Right cardiac atrium (tissue), 5 donors: ENCODE measurements around the gene PTPRN2. TPM values are rescaled to one million over a fixed set of nuclear protein-coding genes. Genes with fewer than 3 reads are reported as not detected.

Source experiments
- ATAC-seq, 2 donors: fragments of 200-7000 bp; cut with Tn5 transposase; one replicate each; pipeline versions ENCODE4 v1.8.0 to v1.9.1; 2020; ENCODE audit warnings: moderate library complexity in 2 of 2, mild to moderate bottlenecking in 1 of 2
- DNase-seq, 3 donors: peaks; one replicate each; pipeline ENCODE4 v3.0.0-alpha.2; 2020
- H3K27ac ChIP-seq: one replicate; pipeline ENCODE4 v1.5.1; 2013; ENCODE audit warnings: mild to moderate bottlenecking, low read length, control low read depth, moderate library complexity
- H3K27me3 ChIP-seq: one replicate; pipeline ENCODE4 v1.6.1; 2013; ENCODE audit not compliant: control insufficient read depth, insufficient read depth
- H3K4me1 ChIP-seq: one replicate; pipeline ENCODE4 v1.6.1; 2013; ENCODE audit warnings: low read length; ENCODE audit not compliant: control insufficient read depth, insufficient read depth
- H3K4me3 ChIP-seq: one replicate; pipeline ENCODE4 v1.5.1; 2013; ENCODE audit warnings: low read length, control low read depth
- H3K9me3 ChIP-seq: one replicate; pipeline ENCODE4 v1.6.1; 2013; ENCODE audit warnings: low read length; ENCODE audit not compliant: control insufficient read depth
- WGBS: extraction: QIAGEN DNeasy Blood & Tissue Kit; methylation state at CpG from one replicate; pipeline ENCODE4 v1.1.7; 2013; 5-methylcytosine and 5-hydroxymethylcytosine counted together
- intact Hi-C, 4 donors: fragments of 100-400 bp; cut with DNase I; formaldehyde crosslinking; loops; one replicate each; pipeline versions ENCODE4 v1.11.0 to v1.14.0; 2022 to 2023
- polyA plus RNA-seq: library from polyadenylated mRNA; stranded (reverse); fragments of 200-250 nt; gene quantifications from one replicate; pipeline ENCODE4 v1.2.3, GENCODE V29; 2013
- total RNA-seq, 4 donors: library from RNA; stranded (reverse); fragmentation: NEBNext Ultra II Directional; extraction: Animal tissue kit (Norgen Biotek cat#: 25700); gene quantifications; one replicate each; pipeline ENCODE4 v1.2.1, GENCODE V29; 2021
- donor health status: healthy with polysubstance abuse.
- donor health status: DM: no; HTN: yes; CAD: no.
- donor health status: DM: no; HTN: no; CAD: no.
- donor health status: DM: no; HTN: yes; CAD: no; lungs with severe emphysema.
- donor health status: DM: yes; HTN: yes; CAD: no.

PTPRN2 gene
- total and polyA plus RNA-seq, 5 donors = 1.5 to 3.9 (median 1.9) TPM

DNA sequence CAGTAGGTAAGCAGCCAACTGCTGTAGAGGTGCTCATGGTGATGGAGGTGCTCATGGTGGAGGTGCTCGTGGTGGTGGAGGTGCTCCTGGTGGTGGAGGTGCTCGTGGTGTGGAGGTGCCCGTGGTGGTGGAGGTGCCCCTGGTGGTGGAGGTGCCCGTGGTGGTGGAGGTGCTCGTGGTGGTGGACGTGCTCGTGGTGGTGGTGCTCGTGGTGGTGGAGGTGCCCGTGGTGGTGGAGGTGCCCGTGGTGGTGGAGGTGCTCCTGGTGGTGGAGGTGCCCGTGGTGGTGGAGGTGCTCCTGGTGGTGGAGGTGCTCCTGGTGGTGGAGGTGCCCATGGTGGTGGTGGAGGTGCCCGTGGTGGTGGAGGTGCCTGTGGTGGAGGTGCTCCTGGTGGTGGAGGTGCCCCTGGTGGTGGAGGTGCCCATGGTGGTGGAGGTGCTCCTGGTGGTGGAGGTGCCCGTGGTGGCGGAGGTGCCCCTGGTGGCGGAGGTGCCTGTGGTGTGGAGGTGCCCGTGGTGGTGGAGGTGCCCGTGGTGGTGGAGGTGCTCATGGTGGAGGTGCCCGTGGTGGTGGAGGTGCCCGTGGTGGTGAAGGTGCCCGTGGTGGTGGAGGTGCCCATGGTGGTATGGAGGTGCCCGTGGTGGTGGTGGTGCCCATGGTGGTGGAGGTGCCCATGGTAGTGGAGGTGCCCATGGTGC lies 517.3 kb downstream of the PTPRN2 start:
- no peaks in the 10 kb centered on the region for H3K9me3 ChIP-seq
- no peak overlapping the region for H3K4me3 ChIP-seq
- H3K27ac ChIP-seq = no peak overlapping the region
- intact Hi-C loops = no loop called here
- H3K27me3 ChIP-seq = no peaks in the 10 kb centered on the region
- ATAC-seq = no peak
- H3K4me1 ChIP-seq = no peaks in the 10 kb centered on the region
- whole genome bisulfite sequencing = 90% methylated on average over 21 of the region's 21 CpGs
- DNase-seq = peak in 1 of 3 donors; percentile 28

DNA sequence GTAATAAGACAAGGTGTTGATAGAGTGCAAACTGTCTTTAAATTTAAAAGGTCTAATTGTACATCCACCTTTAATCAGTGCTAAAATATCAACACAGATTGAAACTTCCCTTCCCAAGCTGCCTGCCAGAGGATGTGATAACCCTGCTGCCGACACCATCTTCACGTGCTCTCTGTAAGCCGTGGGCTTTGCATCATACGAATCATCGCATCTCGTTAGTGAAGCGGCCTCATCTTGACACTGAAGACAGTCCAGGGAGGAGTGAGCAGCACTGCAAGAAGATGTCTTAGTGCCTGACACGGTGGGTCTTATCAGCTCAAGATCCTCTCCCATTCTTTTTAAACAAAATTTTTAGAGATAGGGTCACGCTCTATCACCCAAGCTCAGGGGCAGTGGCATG lies 518.8 kb downstream of the PTPRN2 start:
- ATAC-seq = no peak
- DNase-seq = no peak
- no peak overlapping the region for H3K4me3 ChIP-seq
- no peaks in the 10 kb centered on the region for H3K4me1 ChIP-seq
- 72% methylated on average over 9 of the region's 9 CpGs for WGBS
- H3K27ac ChIP-seq = no peak overlapping the region
- intact Hi-C loops = no loop called here
- no peaks in the 10 kb centered on the region for H3K27me3 ChIP-seq
- H3K9me3 ChIP-seq = no peaks in the 10 kb centered on the region

DNA sequence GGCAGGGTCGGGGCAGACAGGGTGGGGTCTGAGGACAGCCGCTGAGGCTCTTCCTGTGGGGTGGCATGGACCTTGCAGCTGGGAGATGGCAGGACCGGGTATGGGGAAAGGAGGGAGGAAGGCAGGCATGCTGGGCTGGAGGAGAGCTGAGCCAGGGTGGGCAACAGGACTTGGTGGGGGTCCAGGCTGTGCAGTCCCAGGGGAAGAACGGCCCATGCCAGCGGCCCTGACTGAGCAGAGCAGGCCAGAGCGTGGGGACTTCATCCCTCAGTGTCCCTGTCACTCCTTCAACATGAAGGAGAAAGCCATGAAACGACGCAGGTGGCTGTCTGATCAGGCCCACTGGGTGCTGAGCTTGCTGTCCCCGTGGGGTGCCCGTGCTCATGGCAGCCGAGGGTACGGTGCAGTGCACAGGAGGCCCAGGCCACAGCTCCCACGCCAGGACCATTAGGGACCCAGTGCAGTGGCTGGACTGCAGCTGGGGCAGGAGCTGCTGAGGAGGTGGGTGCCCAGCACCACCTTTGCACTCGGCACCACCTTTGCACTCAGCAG lies 519.6 kb downstream of the PTPRN2 start:
- H3K27ac ChIP-seq = no peak overlapping the region
- intact Hi-C loops = no loop called here
- 87% methylated on average over 14 of the region's 14 CpGs for WGBS
- H3K27me3 ChIP-seq = no peaks in the 10 kb centered on the region
- DNase-seq (peak in 1 of 3 donors; percentile 35), ATAC-seq (peak in 1 of 2 donors; percentile 33)
- H3K4me1 ChIP-seq = no peaks in the 10 kb centered on the region
- H3K4me3 ChIP-seq = no peak overlapping the region
- no peaks in the 10 kb centered on the region for H3K9me3 ChIP-seq

DNA sequence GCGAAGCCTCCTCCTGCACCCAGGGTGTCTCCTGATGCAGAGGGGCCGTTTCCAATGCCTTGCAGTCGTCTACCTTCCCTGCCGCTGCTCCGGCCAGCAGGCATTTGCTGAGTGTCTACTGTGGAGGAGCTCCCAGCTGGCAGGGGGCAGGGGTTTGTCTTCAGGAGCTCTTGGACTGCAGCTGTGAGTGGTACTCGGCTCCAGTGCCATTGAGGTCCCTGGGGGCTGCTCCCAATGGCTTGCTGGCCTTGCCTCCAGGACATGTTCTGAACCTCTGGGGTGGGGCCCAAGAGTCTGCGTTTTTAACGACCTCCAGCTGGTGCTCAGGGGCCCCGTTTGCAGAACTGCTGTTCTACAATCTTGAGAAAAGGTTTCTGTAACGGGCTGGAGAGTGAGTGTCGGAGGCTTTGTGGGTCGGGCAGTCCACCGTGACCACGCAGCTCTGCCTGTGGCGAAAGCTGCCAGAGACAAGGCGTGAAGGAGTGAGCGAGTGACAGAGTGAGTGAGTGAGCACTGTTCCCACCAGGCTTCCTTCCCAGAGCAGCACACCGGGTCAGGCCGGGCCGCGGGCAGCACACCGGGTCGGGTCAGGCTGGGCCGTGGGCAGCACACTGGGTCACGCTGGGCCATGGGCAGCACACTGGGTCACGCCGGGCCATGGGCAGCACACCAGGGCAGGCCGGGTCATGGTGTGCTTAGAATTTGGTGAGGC lies 520.2 kb downstream of the PTPRN2 start:
- intact Hi-C loops = no loop called here
- Histone ChIP-seq H3K9me3 (no peaks in the 10 kb centered on the region), H3K4me3 (no peak overlapping the region), H3K27ac (no peak overlapping the region), H3K27me3 (no peaks in the 10 kb centered on the region), H3K4me1 (no peaks in the 10 kb centered on the region)
- DNase-seq (peak in 1 of 3 donors; percentile 25), ATAC-seq (peak in 1 of 2 donors; percentile 31)
- WGBS = 81% methylated on average over 28 of the region's 28 CpGs

DNA sequence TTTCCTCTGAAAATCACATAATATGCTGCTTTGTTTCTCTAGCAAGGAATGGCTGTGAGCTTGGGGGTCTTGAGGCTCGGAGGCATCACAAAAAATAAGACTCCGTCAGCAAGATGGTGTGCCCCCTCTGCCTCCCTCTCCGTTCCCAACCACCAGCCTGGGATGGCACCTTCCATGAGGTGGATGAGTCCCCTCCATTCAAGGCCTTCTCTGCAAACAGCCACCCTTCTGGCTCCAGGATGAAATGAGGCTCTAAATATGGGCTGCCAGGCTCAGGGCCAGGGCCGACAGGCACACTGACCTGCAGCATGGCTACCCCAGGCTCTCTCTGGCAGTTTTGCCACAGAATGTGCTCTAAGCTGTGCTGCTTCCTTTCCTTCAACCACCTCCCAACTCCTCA lies 521.5 kb downstream of the PTPRN2 start:
- no peaks in the 10 kb centered on the region for H3K9me3 ChIP-seq
- H3K27ac ChIP-seq = no peak overlapping the region
- H3K4me1 ChIP-seq = no peaks in the 10 kb centered on the region
- intact Hi-C loops = no loop called here
- H3K4me3 ChIP-seq = no peak overlapping the region
- peak in 1 of 3 donors; percentile 4 for DNase-seq
- no peak for ATAC-seq
- WGBS = 85% methylated on average over 4 of the region's 4 CpGs
- H3K27me3 ChIP-seq = no peaks in the 10 kb centered on the region

DNA sequence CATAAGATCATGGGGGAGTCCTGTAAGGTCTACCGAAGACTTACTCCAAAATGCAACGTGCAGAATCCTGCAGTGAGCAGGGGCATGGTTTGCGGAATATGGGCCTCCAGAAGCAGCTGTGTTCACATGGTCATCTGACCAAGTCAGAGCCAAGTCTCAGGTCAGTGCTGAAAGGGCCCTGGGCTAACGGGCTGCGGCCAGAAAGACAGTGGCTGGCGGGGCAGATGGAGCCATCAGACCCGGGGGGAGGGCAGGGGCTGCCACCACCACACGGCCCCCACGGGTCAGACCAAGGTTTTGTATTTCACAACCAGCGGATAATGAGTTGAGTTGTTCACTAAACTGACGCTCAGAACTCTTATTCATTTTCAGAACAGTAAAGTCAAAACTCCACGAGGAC lies 522.3 kb downstream of the PTPRN2 start:
- ATAC-seq (no peak), DNase-seq (peak in 1 of 3 donors; percentile 36)
- no peak overlapping the region for H3K4me3 ChIP-seq
- intact Hi-C loops = no loop called here
- no peaks in the 10 kb centered on the region for H3K4me1 ChIP-seq
- H3K27me3 ChIP-seq = no peaks in the 10 kb centered on the region
- H3K27ac ChIP-seq = no peak overlapping the region
- WGBS = 83% methylated on average over 12 of the region's 12 CpGs
- no peaks in the 10 kb centered on the region for H3K9me3 ChIP-seq

DNA sequence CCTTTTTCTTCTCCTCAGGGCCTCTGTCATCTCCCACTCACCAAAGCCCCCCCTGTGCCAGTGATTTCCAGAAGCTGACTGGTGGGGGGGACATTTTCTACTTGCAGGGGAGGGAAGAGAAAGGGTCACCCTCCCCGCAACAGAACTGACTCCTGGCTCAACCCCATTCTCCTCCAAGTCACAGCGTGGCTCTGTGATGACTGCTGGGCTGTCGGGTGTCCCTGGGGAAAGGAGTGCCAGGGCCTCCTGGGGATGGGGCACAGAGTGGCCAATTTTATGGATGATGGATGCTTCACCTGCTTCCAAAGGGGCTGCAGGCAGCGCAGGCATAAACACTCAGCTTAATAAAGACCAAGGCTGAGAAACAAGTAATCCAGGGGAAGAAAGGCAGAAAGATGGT lies 523.0 kb downstream of the PTPRN2 start:
- no peaks in the 10 kb centered on the region for H3K9me3 ChIP-seq
- intact Hi-C loops = no loop called here
- ATAC-seq = no peak
- WGBS = 75% methylated on average over 4 of the region's 4 CpGs
- no peak overlapping the region for H3K4me3 ChIP-seq
- DNase-seq = peak in 1 of 3 donors; percentile 8
- no peak overlapping the region for H3K27ac ChIP-seq
- H3K4me1 ChIP-seq = no peaks in the 10 kb centered on the region
- H3K27me3 ChIP-seq = no peaks in the 10 kb centered on the region

DNA sequence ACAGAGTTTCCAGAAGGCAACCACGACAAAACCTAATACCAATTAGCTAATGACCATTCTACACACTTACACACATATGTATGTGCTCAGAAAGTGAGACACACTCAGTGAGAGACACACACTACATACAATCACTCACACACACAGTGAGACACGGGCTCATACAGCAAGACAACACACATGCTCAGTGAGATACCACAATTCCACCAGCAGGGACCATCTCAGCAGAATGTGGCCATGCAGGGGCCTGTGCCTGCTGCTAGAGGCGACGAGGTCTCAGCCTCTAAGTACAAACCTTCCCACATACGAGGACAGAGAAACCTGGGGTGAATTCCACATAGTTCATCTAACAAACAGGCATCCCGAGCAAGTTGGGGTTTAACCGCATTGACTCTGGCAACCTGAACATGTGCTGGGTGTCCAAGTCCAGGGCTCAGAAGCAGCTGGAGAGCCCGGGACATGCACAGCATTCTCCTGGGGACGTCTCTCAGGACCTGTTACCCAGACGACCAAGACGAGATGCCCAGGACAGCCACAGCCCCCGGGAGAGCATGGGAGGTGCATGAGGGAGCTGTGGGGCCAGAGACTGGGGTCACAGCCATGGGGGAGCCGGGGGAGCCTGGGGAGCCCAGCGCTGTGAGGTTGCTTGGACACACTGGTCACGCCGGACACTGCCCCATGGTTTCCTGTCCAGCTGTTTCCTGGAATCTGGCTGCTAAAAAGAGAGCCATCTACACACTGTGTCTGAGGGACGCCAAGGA lies 523.6 kb downstream of the PTPRN2 start:
- ATAC-seq (peak in 1 of 2 donors; percentile 26), DNase-seq (peak in 1 of 3 donors; percentile 33)
- intact Hi-C loops = no loop called here
- 65% methylated on average over 17 of the region's 17 CpGs for WGBS
- no peak overlapping the region for H3K4me3 ChIP-seq
- no peaks in the 10 kb centered on the region for H3K4me1 ChIP-seq
- H3K9me3 ChIP-seq = no peaks in the 10 kb centered on the region
- H3K27me3 ChIP-seq = no peaks in the 10 kb centered on the region
- no peak overlapping the region for H3K27ac ChIP-seq

DNA sequence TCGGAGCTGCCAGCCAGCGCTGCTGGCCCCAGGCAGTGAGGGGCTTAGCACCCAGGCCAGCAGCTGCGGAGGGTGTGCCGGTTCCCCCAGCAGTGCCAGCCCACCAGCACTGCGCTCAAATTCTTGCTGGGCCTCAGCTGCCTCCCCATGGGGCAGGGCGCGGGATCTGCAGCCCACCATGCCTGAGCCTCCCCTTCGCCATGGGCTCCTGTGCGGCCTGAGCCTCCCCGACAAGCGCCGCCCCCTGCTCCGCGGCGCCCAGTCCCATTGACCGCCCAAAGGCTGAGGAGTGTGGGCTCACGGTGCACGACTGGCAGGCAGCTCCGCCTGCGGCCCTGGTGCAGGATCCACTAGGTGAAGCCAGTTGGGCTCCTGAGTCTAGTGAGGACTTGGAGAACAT lies 525.0 kb downstream of the PTPRN2 start:
- no peak overlapping the region for H3K27ac ChIP-seq
- no peak for ATAC-seq

DNA sequence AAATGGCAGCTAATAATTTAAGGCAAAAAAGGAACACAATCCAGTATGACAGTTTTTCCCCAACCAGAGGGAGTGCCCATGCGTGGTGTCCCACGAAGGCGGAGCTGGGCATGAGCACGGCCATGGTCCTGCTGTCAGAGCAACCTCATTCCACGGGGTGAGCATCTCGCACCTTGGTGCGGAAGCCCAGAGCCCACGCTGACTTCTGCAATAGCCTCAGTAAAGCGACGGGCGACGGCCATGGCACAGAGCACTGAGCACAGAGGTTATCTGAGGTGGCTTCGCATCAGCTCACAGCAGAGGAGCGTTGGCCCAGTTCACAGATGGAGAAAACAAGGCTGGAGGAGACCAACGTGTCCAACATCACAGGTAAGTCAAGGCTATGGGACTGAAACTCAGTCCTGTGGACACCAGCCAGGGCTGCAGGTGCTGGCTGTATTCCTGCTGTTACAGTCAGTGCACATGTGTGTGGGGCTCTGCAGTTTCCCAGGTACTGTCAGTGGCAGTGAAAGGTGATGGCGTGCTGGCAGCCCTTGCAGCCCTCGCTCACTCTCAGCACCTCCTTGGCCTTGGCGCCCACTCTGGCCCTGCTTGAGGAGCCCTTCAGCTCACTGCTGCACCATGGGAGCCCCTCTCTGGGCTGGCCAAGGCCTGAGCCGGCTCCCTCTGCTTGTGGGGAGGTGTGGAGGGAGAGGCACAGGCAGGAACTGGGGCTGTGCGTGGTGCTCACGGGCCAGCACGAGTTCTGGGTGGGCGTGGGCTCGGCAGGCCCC lies 525.6 kb downstream of the PTPRN2 start:
- 89% methylated on average over 24 of the region's 24 CpGs for WGBS
- Histone ChIP-seq H3K27me3 (no peaks in the 10 kb centered on the region), H3K4me3 (no peak overlapping the region)

More for the DNA sequence above, 525.0 kb downstream of the PTPRN2 start:
- peak in 1 of 3 donors; percentile 35 for DNase-seq
- no peak overlapping the region for H3K4me3 ChIP-seq
- intact Hi-C loops = no loop called here
- no peaks in the 10 kb centered on the region for H3K4me1 ChIP-seq
- H3K27me3 ChIP-seq = no peaks in the 10 kb centered on the region
- no peaks in the 10 kb centered on the region for H3K9me3 ChIP-seq
- 95% methylated on average over 20 of the region's 20 CpGs for WGBS

More for the DNA sequence above, 525.6 kb downstream of the PTPRN2 start:
- intact Hi-C loops = no loop called here
- no peaks in the 10 kb centered on the region for H3K9me3 ChIP-seq
- H3K4me1 ChIP-seq = no peaks in the 10 kb centered on the region
- ATAC-seq (no peak), DNase-seq (peak in 1 of 3 donors; percentile 26)
- H3K27ac ChIP-seq = no peak overlapping the region
